ENCODE measurements around the gene STARD9. TPM values are rescaled to one million over a fixed set of nuclear protein-coding genes. Genes with fewer than 3 reads are reported as not detected.

STARD9 gene
- total and polyA plus RNA-seq, 2 of the 4 experiments (the other 2 are of a cell fraction) = 2.0 to 3.2 TPM

DNA sequence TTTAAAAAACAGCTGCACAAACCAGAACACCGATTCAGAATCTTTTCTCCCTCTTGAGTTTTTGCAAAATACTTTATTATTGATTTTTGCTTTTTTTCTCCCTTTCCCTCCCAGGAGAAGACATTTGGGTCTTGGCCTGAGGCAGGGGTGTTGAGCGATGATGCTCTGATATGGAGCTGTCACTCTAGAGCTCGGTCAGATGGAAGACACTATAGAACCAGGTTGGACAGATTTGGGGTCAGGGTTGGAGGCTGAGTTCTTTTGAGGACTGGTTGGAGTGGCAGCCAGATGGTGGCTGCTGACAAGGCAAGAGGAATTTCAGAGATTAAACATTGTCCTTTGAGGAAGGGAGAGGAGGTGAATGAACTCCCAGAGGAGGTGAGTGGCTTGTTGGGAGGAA lies 144.7 kb downstream of the STARD9 start:
- no peak overlapping the region for H2AK5ac ChIP-seq (ENCODE audit: low read depth, low read length)
- no peaks in the 10 kb centered on the region for H4K20me1 ChIP-seq (ENCODE audit: insufficient read depth, low read length)
- H3K4ac ChIP-seq (ENCODE audit: low read depth, low read length) = no peak overlapping the region
- H3K4me2 ChIP-seq (ENCODE audit: low read depth, low read length) = no peak overlapping the region
- H2BK5ac ChIP-seq (ENCODE audit: low read depth, low read length, poor library complexity, severe bottlenecking) = no peak overlapping the region
- H3K9me3 ChIP-seq (ENCODE audit: control insufficient read depth, insufficient read depth, low read length) = no peaks in the 10 kb centered on the region
- no peak overlapping the region for H3K56ac ChIP-seq (ENCODE audit: extremely low read depth, insufficient read depth, low read length)
- no peak overlapping the region for H3K23ac ChIP-seq (ENCODE audit: low read depth, low read length)
- dilution Hi-C loops (cut with HindIII; ENCODE audit: low sequenced_read_pairs, unreplicated experiment) (no loop called here), in situ Hi-C loops (cut with MboI; ENCODE audit: low sequenced_read_pairs) (no loop called here), intact Hi-C loops (cut with micrococcal nuclease) (no loop called here)
- H3K79me1 ChIP-seq (ENCODE audit: low read depth in 1 of 2, low read length in 2 of 2) = peaks cover 6 to 12% of the 10 kb centered on the region in 2 experiments; a peak in 2 of 4 replicates
- H3K9ac ChIP-seq (ENCODE audit: low read depth, low read length) = no peak overlapping the region
- H3K36me3 ChIP-seq (ENCODE audit: control insufficient read depth, insufficient read depth, low read length) = peaks cover 45% of the 10 kb centered on the region
- H4K5ac ChIP-seq (ENCODE audit: low read depth, low read length) = no peak overlapping the region
- ChIA-PET CTCF (no interaction called here), POLR2A (ENCODE audit: unreplicated experiment) (no interaction called here)
- H3K27ac ChIP-seq (ENCODE audit: insufficient read depth, low read length) = no peak overlapping the region
- no peak overlapping the region for H2BK120ac ChIP-seq (ENCODE audit: low read depth, low read length)
- H3K14ac ChIP-seq (replicated peaks; ENCODE audit: low read depth, low read length) = no peak overlapping the region
- no peak overlapping the region for H2AK9ac ChIP-seq (replicated peaks; ENCODE audit: low read depth, low read length, poor library complexity)
- ATAC-seq (ENCODE audit: low read depth) = no peak
- peaks cover 4% of the 10 kb centered on the region for H3K4me1 ChIP-seq (ENCODE audit: control insufficient read depth, insufficient read depth, low read length)
- H2AFZ ChIP-seq (replicated peaks; ENCODE audit: low read length, poor library complexity) = no peak overlapping the region
- TF ChIP-seq MXI1 (IDR thresholded peaks at IDR 0.05; ENCODE audit: borderline replicate concordance, low read depth, low read length) = no peak
- TF ChIP-seq MAFK (IDR thresholded peaks at IDR 0.05; ENCODE audit: low read depth, low read length) = no peak
- TF ChIP-seq RAD21 (IDR thresholded peaks at IDR 0.05; ENCODE audit: low read length) = no peak
- TF ChIP-seq, protein P1, sequence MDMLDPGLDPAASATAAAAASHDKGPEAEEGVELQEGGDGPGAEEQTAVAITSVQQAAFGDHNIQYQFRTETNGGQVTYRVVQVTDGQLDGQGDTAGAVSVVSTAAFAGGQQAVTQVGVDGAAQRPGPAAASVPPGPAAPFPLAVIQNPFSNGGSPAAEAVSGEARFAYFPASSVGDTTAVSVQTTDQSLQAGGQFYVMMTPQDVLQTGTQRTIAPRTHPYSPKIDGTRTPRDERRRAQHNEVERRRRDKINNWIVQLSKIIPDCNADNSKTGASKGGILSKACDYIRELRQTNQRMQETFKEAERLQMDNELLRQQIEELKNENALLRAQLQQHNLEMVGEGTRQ (IDR thresholded peaks at IDR 0.05; ENCODE audit: low read depth, low read length) = no peak
- no peak for TF ChIP-seq MAZ (IDR thresholded peaks at IDR 0.05; ENCODE audit: borderline replicate concordance, low read depth, low read length)
- TF ChIP-seq RFX5 (IDR thresholded peaks at IDR 0.05; ENCODE audit: low read depth, low read length) = no peak
- TF ChIP-seq, protein P2, sequence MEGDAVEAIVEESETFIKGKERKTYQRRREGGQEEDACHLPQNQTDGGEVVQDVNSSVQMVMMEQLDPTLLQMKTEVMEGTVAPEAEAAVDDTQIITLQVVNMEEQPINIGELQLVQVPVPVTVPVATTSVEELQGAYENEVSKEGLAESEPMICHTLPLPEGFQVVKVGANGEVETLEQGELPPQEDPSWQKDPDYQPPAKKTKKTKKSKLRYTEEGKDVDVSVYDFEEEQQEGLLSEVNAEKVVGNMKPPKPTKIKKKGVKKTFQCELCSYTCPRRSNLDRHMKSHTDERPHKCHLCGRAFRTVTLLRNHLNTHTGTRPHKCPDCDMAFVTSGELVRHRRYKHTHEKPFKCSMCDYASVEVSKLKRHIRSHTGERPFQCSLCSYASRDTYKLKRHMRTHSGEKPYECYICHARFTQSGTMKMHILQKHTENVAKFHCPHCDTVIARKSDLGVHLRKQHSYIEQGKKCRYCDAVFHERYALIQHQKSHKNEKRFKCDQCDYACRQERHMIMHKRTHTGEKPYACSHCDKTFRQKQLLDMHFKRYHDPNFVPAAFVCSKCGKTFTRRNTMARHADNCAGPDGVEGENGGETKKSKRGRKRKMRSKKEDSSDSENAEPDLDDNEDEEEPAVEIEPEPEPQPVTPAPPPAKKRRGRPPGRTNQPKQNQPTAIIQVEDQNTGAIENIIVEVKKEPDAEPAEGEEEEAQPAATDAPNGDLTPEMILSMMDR (conservative IDR thresholded peaks at IDR 0.05; ENCODE audit: low read depth, low read length) = no peak
- no peak for TF ChIP-seq RCOR1 (IDR thresholded peaks at IDR 0.05; ENCODE audit: insufficient replicate concordance, low read length)
- no peak for TF ChIP-seq BHLHE40 (IDR thresholded peaks at IDR 0.05; ENCODE audit: low read depth, low read length)
- TF ChIP-seq SMC3 (IDR thresholded peaks at IDR 0.05; ENCODE audit: low read depth, low read length) = no peak
- no peak for TF ChIP-seq FOS (IDR thresholded peaks at IDR 0.05; ENCODE audit: low read depth, low read length)
- TF ChIP-seq, protein P3, sequence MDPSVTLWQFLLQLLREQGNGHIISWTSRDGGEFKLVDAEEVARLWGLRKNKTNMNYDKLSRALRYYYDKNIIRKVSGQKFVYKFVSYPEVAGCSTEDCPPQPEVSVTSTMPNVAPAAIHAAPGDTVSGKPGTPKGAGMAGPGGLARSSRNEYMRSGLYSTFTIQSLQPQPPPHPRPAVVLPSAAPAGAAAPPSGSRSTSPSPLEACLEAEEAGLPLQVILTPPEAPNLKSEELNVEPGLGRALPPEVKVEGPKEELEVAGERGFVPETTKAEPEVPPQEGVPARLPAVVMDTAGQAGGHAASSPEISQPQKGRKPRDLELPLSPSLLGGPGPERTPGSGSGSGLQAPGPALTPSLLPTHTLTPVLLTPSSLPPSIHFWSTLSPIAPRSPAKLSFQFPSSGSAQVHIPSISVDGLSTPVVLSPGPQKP (IDR thresholded peaks at IDR 0.05; ENCODE audit: borderline replicate concordance, low read depth, low read length) = no peak
- no peak for TF ChIP-seq POLR2A (IDR thresholded peaks at IDR 0.05; ENCODE audit: low read depth, low read length)
- no peak for TF ChIP-seq NFE2L2 (IDR thresholded peaks at IDR 0.05; ENCODE audit: low read depth, low read length)
- no peak overlapping the region for H2BK20ac ChIP-seq (ENCODE audit: low read depth, low read length)
- no peak overlapping the region for H2BK15ac ChIP-seq (ENCODE audit: low read depth, low read length)
- no TSS peak for BruUV-seq (replicated peaks)
- DNase-seq = no peak
- no peak overlapping the region for H4K8ac ChIP-seq (ENCODE audit: low read depth in 2 of 2, low read length in 2 of 2)
- no peak overlapping the region for H3K18ac ChIP-seq (ENCODE audit: low read depth, low read length)
- WGBS, 2 experiments (ENCODE audit: extremely low coverage in 2 of 2, insufficient read length in 1 of 2) = 84% methylated on average over 2 of the region's 3 CpGs; no CpG with 5 or more reads in 1 of the 2 experiments
- H3K4me3 ChIP-seq (ENCODE audit: insufficient read depth, low read depth, low read length) = no peak overlapping the region
- H3K27me3 ChIP-seq (ENCODE audit: control insufficient read depth, insufficient read depth, low read length) = no peaks in the 10 kb centered on the region
- H3K9me1 ChIP-seq (ENCODE audit: insufficient read depth, low read length) = peaks cover 11% of the 10 kb centered on the region; the same call in 1 of the 2 replicates
- H4K91ac ChIP-seq (ENCODE audit: insufficient read depth, low read depth, low read length) = no peak overlapping the region

Measured in IMR-90 (cell line).